Activated CD8-positive, alpha-beta T cell treated with anti-CD3 and anti-CD28 coated beads for 36 hours (primary cell): ENCODE results near the gene ARSG. TPM values are rescaled to one million over a fixed set of nuclear protein-coding genes. Genes with fewer than 3 reads are reported as not detected.

ENCODE experiments used
- ATAC-seq: fragments of 200-7000 bp; cut with Tn5 transposase; one replicate; pipeline ENCODE4 v1.10.0; 2021; ENCODE audit warnings: mild to moderate bottlenecking, moderate library complexity
- CTCF ChIA-PET: fragments of 350-600 bp; sonication (Branson Sonifier 250); formaldehyde crosslinking; loops from one replicate; lab custom pipeline; 2021; ENCODE audit warnings: antibody characterized with exemption; lab: Charles Lee
- POLR2A ChIA-PET: fragments of 350-600 bp; sonication (Branson Sonifier 250); formaldehyde crosslinking; loops from one replicate; lab custom pipeline; 2021; ENCODE audit warnings: antibody characterized with exemption; lab: Charles Lee
- DNase-seq: peaks from one replicate; pipeline ENCODE4 v3.0.0-alpha.2; 2020
- H3K27ac Mint-ChIP-seq: one replicate; pipeline ENCODE4 v1.8.0; 2021; ENCODE audit warnings: mild to moderate bottlenecking, mixed read lengths
- H3K27me3 Mint-ChIP-seq: one replicate; pipeline ENCODE4 v1.8.0; 2021; ENCODE audit warnings: mixed read lengths
- H3K36me3 Mint-ChIP-seq: one replicate; pipeline ENCODE4 v1.8.0; 2021; ENCODE audit warnings: low read depth, mixed read lengths
- H3K4me1 Mint-ChIP-seq: one replicate; pipeline ENCODE4 v1.8.0; 2021; ENCODE audit warnings: low read depth, mixed read lengths
- H3K4me3 Mint-ChIP-seq: one replicate; pipeline ENCODE4 v1.8.0; 2021; ENCODE audit warnings: mild to moderate bottlenecking, moderate library complexity, mixed read lengths
- H3K9me3 Mint-ChIP-seq: one replicate; pipeline ENCODE4 v1.8.0; 2021; ENCODE audit warnings: mixed read lengths
- CTCF ChIP-seq: fragments of 200-600 bp; IDR thresholded peaks from one replicate; pipeline ENCODE4 v1.8.0; 2022; ENCODE audit warnings: antibody characterized with exemption, mild to moderate bottlenecking
- intact Hi-C: fragments of 100-400 bp; cut with micrococcal nuclease; formaldehyde crosslinking; loops from one replicate; pipeline ENCODE4 v1.10.0; 2022
- total RNA-seq, 2 experiments: library from RNA; stranded (reverse); gene quantifications; one replicate each; pipeline ENCODE4 v1.2.3, GENCODE V29; 2021

Gene ARSG
- total RNA-seq, 2 experiments from 2014 or later: 7.2 to 8.4 TPM

- Mint-ChIP-seq H3K9me3 (no peaks in the 10 kb centered on the region), H3K4me1 (peaks cover 28% of the 10 kb centered on the region), H3K27me3 (no peaks in the 10 kb centered on the region), H3K27ac (no peak overlapping the region), H3K4me3 (no peak overlapping the region), H3K36me3 (no peaks in the 10 kb centered on the region)
- DNase-seq (no peak), ATAC-seq (no peak)
- POLR2A ChIA-PET: interaction anchor here (0.9 kb wide), 1 partner anchor 26 kb away, joined by 3 read pairs; no protein-coding TSS in a partner anchor
- intact Hi-C loops: no loop called here
- no peak for TF ChIP-seq CTCF
- CTCF ChIA-PET: interaction anchor here (0.7 to 1.5 kb wide), 5 partner anchors 8 to 148 kb away, joined by 3 to 4 read pairs (median 3); no protein-coding TSS in a partner anchor
These were observed 27.1 kb downstream of the ARSG start for GRCh38 chr17:68318103-68318991.

GRCh38 chr17:68319410-68320162 lies 28.3 kb downstream of the ARSG start:
- Mint-ChIP-seq H3K27me3 (no peaks in the 10 kb centered on the region), H3K9me3 (no peaks in the 10 kb centered on the region), H3K27ac (no peak overlapping the region), H3K36me3 (no peaks in the 10 kb centered on the region), H3K4me3 (no peak overlapping the region), H3K4me1 (peaks cover 29% of the 10 kb centered on the region)
- DNase-seq (no peak), ATAC-seq (no peak)
- intact Hi-C loops: no loop called here
- TF ChIP-seq CTCF: no peak
- POLR2A ChIA-PET: no interaction called here
- CTCF ChIA-PET: interaction anchor here (1.0 kb wide), 1 partner anchor 9 kb away, joined by 3 read pairs; no protein-coding TSS in a partner anchor

- ChIA-PET CTCF (interaction anchor here (1.6 kb wide), 1 partner anchor 78 kb away, joined by 3 read pairs; no protein-coding TSS in a partner anchor), POLR2A (interaction anchor here (1.9 kb wide), 1 partner anchor 28 kb away, joined by 5 read pairs; no protein-coding TSS in a partner anchor)
- H3K36me3 Mint-ChIP-seq: no peaks in the 10 kb centered on the region
- no peak for TF ChIP-seq CTCF
- peaks cover 21% of the 10 kb centered on the region for H3K4me1 Mint-ChIP-seq
- no peak for DNase-seq
- ATAC-seq: no peak
- intact Hi-C loops: no loop called here
- H3K27ac Mint-ChIP-seq: no peak overlapping the region
- H3K27me3 Mint-ChIP-seq: no peaks in the 10 kb centered on the region
- H3K9me3 Mint-ChIP-seq: no peaks in the 10 kb centered on the region
- H3K4me3 Mint-ChIP-seq: no peak overlapping the region
These were observed 29.1 kb downstream of the ARSG start for GRCh38 chr17:68320311-68320865.

GRCh38 chr17:68320943-68321555 lies 29.8 kb downstream of the ARSG start:
- Mint-ChIP-seq H3K4me3 (no peak overlapping the region), H3K27ac (no peak overlapping the region), H3K27me3 (no peaks in the 10 kb centered on the region), H3K9me3 (no peaks in the 10 kb centered on the region), H3K36me3 (no peaks in the 10 kb centered on the region), H3K4me1 (peaks cover 20% of the 10 kb centered on the region)
- no peak for TF ChIP-seq CTCF
- ChIA-PET CTCF (interaction anchor here (1.6 kb wide), 1 partner anchor 77 kb away, joined by 3 read pairs; no protein-coding TSS in a partner anchor), POLR2A (interaction anchor here (1.9 kb wide), 1 partner anchor 29 kb away, joined by 5 read pairs; no protein-coding TSS in a partner anchor)
- intact Hi-C loops: no loop called here
- ATAC-seq (no peak), DNase-seq (no peak)
